HG03045 (cell line): ENCODE data around the gene CELA3B.
"Not testable (repeated sequence)": the region's sequence is repeated elsewhere in the genome, so short reads cannot be mapped to it uniquely, and the experiment has no call there.

Experiments used
- ATAC-seq: cut with Tn5 transposase; IDR thresholded peaks from one replicate; pipeline ENCODE4 v1.9.1; 2021; ENCODE audit warnings: mild to moderate bottlenecking, moderate library complexity; ENCODE audit not compliant: unreplicated experiment

Gene CELA3B

GRCh38 chr1:21976703-21977239 lies at the start of gene CELA3B:
TSS of gene CELA3B (plus strand) at chr1:21977022. CDS start at chr1:21977040, 18 bp downstream.
- not testable (repeated sequence) for ATAC-seq

GRCh38 chr1:21927533-21928237 lies 49.1 kb upstream of the CELA3B start:
- no peak for ATAC-seq

GRCh38 chr1:21930080-21930571 lies 46.7 kb upstream of the CELA3B start:
- no peak for ATAC-seq

- no peak for ATAC-seq
Measured at GRCh38 chr1:21930629-21931170, 46.1 kb upstream of the CELA3B start.

GRCh38 chr1:21931171-21932093 lies 45.4 kb upstream of the CELA3B start:
- ATAC-seq, result no peak

GRCh38 chr1:21932127-21932526 lies 44.7 kb upstream of the CELA3B start:
- no peak for ATAC-seq

- no peak for ATAC-seq
Measured at GRCh38 chr1:21933397-21934248, 43.2 kb upstream of the CELA3B start.

GRCh38 chr1:21935393-21935804 lies 41.4 kb upstream of the CELA3B start:
- ATAC-seq, result no peak

- ATAC-seq, result no peak
Measured at GRCh38 chr1:21935891-21936365, 40.9 kb upstream of the CELA3B start.

GRCh38 chr1:21936366-21937031 lies 40.3 kb upstream of the CELA3B start:
- peak; percentile 11 for ATAC-seq

- ATAC-seq, result peak; percentile 25
Measured at GRCh38 chr1:21937034-21937371, 39.8 kb upstream of the CELA3B start, which contains the start of gene HSPG2. TSS of gene HSPG2 (minus strand) at chr1:21937310. CDS start at chr1:21937217, 93 bp downstream.

GRCh38 chr1:21937372-21938121 lies 39.3 kb upstream of the CELA3B start:
- peak; percentile 56 for ATAC-seq

GRCh38 chr1:21938732-21939538 lies 37.9 kb upstream of the CELA3B start:
- no peak for ATAC-seq

GRCh38 chr1:21939650-21940374 lies 37.0 kb upstream of the CELA3B start:
- ATAC-seq, result no peak

GRCh38 chr1:21940492-21940891 lies 36.3 kb upstream of the CELA3B start:
- no peak for ATAC-seq

GRCh38 chr1:21941370-21941769 lies 35.5 kb upstream of the CELA3B start:
- ATAC-seq, result no peak

GRCh38 chr1:21942464-21942863 lies 34.4 kb upstream of the CELA3B start:
- ATAC-seq, result no peak
